Activated CD4-positive, alpha-beta T cell treated with anti-CD3 and anti-CD28 coated beads, Interleukin-2, amount 10 ng/mL, durations not matched to agents 7 days and 5 days (primary cell): ENCODE data around the gene CCL16. TPM values are rescaled to one million over a fixed set of nuclear protein-coding genes. Genes with fewer than 3 reads are reported as not detected.
"Not testable (repeated sequence)": the region's sequence is repeated elsewhere in the genome, so short reads cannot be mapped to it uniquely, and the experiment has no call there.

ENCODE experiments used
- CTCF ChIA-PET: fragments of 350-600 bp; sonication (Branson Sonifier 250); formaldehyde crosslinking; loops from one replicate; lab custom pipeline; 2021; ENCODE audit warnings: antibody characterized with exemption; lab: Charles Lee
- POLR2A ChIA-PET: fragments of 350-600 bp; sonication (Branson Sonifier 250); formaldehyde crosslinking; loops from one replicate; lab custom pipeline; 2021; ENCODE audit warnings: antibody characterized with exemption; lab: Charles Lee
- DNase-seq: peaks from one replicate; pipeline ENCODE4 v3.0.0-alpha.2; 2020
- H3K27ac Mint-ChIP-seq: one replicate; pipeline ENCODE4 v1.8.0; 2021; ENCODE audit warnings: mild to moderate bottlenecking, moderate library complexity, mixed read lengths
- H3K27me3 Mint-ChIP-seq: one replicate; pipeline ENCODE4 v1.8.0; 2021; ENCODE audit warnings: mixed read lengths
- H3K36me3 Mint-ChIP-seq: one replicate; pipeline ENCODE4 v1.8.0; 2021; ENCODE audit warnings: low read depth, mixed read lengths
- H3K4me1 Mint-ChIP-seq: one replicate; pipeline ENCODE4 v1.8.0; 2021; ENCODE audit warnings: mixed read lengths
- H3K4me3 Mint-ChIP-seq: one replicate; pipeline ENCODE4 v1.8.0; 2021; ENCODE audit warnings: mild to moderate bottlenecking, moderate library complexity, mixed read lengths
- H3K9me3 Mint-ChIP-seq: one replicate; pipeline ENCODE4 v1.8.0; 2021; ENCODE audit warnings: mixed read lengths
- total RNA-seq, 2 experiments: library from RNA; stranded (reverse); gene quantifications; one replicate each; pipeline ENCODE4 v1.2.3, GENCODE V29; 2021

The CCL16 gene
- not detected for total RNA-seq

GRCh38 chr17:35981246-35981645 lies at the start of gene CCL16:
CCL16 (minus strand) TSS chr17:35981497; CDS start chr17:35981420, 77 bp downstream.
- H3K36me3 Mint-ChIP-seq: no peaks in the 10 kb centered on the region
- H3K27me3 Mint-ChIP-seq: peaks cover 7% of the 10 kb centered on the region
- ChIA-PET POLR2A (no interaction called here), CTCF (interaction anchor here (0.6 to 1.4 kb wide), 2 partner anchors 91 to 218 kb away, joined by 3 to 4 read pairs; no protein-coding TSS in a partner anchor)
- H3K9me3 Mint-ChIP-seq: no peaks in the 10 kb centered on the region
- no peaks in the 10 kb centered on the region for H3K4me1 Mint-ChIP-seq
- H3K4me3 Mint-ChIP-seq: no peak within 1 kb of the TSS
- no peak for DNase-seq
- H3K27ac Mint-ChIP-seq: no peak within 1 kb of the TSS

GRCh38 chr17:36030956-36031355 lies 49.7 kb upstream of the CCL16 start:
- H3K36me3 Mint-ChIP-seq: no peaks in the 10 kb centered on the region
- no peak overlapping the region for H3K27ac Mint-ChIP-seq
- no peaks in the 10 kb centered on the region for H3K9me3 Mint-ChIP-seq
- ChIA-PET CTCF (no interaction called here), POLR2A (no interaction called here)
- no peaks in the 10 kb centered on the region for H3K4me1 Mint-ChIP-seq
- H3K4me3 Mint-ChIP-seq: no peak overlapping the region
- peaks cover 34% of the 10 kb centered on the region for H3K27me3 Mint-ChIP-seq
- DNase-seq: no peak

GRCh38 chr17:36027761-36028160 lies 46.5 kb upstream of the CCL16 start:
- Mint-ChIP-seq H3K9me3 (no peaks in the 10 kb centered on the region), H3K27ac (no peak overlapping the region), H3K36me3 (no peaks in the 10 kb centered on the region), H3K27me3 (peaks cover 20% of the 10 kb centered on the region), H3K4me3 (no peak overlapping the region), H3K4me1 (no peaks in the 10 kb centered on the region)
- DNase-seq: no peak
- ChIA-PET CTCF (interaction anchor here (0.7 kb wide), 1 partner anchor 23 kb away, joined by 3 read pairs; no protein-coding TSS in a partner anchor), POLR2A (no interaction called here)

GRCh38 chr17:36024106-36024869 lies 43.0 kb upstream of the CCL16 start:
- Mint-ChIP-seq H3K27ac (no peak overlapping the region), H3K4me1 (no peaks in the 10 kb centered on the region), H3K9me3 (no peaks in the 10 kb centered on the region), H3K4me3 (no peak overlapping the region), H3K27me3 (peaks cover 35% of the 10 kb centered on the region), H3K36me3 (no peaks in the 10 kb centered on the region)
- ChIA-PET POLR2A (no interaction called here), CTCF (no interaction called here)
- no peak for DNase-seq

GRCh38 chr17:36019423-36019822 lies 38.1 kb upstream of the CCL16 start:
- H3K4me3 Mint-ChIP-seq: no peak overlapping the region
- CTCF ChIA-PET: interaction anchor here (0.5 kb wide), 1 partner anchor 178 kb away, joined by 3 read pairs; no protein-coding TSS in a partner anchor

GRCh38 chr17:36017799-36018198 lies 36.5 kb upstream of the CCL16 start, which contains the start of gene CCL23:
CCL23 (minus strand) TSS chr17:36017972; CDS start chr17:36017897, 75 bp downstream.
- no peak for DNase-seq
- no peak within 1 kb of the TSS for H3K27ac Mint-ChIP-seq
- ChIA-PET CTCF (no interaction called here), POLR2A (no interaction called here)
- no peaks in the 10 kb centered on the region for H3K36me3 Mint-ChIP-seq
- H3K9me3 Mint-ChIP-seq: no peaks in the 10 kb centered on the region
- H3K4me3 Mint-ChIP-seq: no peak within 1 kb of the TSS
- peaks cover 45% of the 10 kb centered on the region for H3K27me3 Mint-ChIP-seq
- no peaks in the 10 kb centered on the region for H3K4me1 Mint-ChIP-seq

More at GRCh38 chr17:36019423-36019822, 38.1 kb upstream of the CCL16 start:
- Mint-ChIP-seq H3K9me3 (no peaks in the 10 kb centered on the region), H3K36me3 (no peaks in the 10 kb centered on the region), H3K4me1 (no peaks in the 10 kb centered on the region), H3K27me3 (peaks cover 45% of the 10 kb centered on the region), H3K27ac (no peak overlapping the region)
- no peak for DNase-seq
- POLR2A ChIA-PET: no interaction called here

- DNase-seq: no peak
- H3K4me3 Mint-ChIP-seq: no peak overlapping the region
- H3K27ac Mint-ChIP-seq: no peak overlapping the region
- no peaks in the 10 kb centered on the region for H3K9me3 Mint-ChIP-seq
- H3K36me3 Mint-ChIP-seq: no peaks in the 10 kb centered on the region
- H3K27me3 Mint-ChIP-seq: peaks cover 36% of the 10 kb centered on the region
- no peaks in the 10 kb centered on the region for H3K4me1 Mint-ChIP-seq
- ChIA-PET POLR2A (no interaction called here), CTCF (no interaction called here)
Measured at GRCh38 chr17:36016555-36016954, 35.3 kb upstream of the CCL16 start.

GRCh38 chr17:36015895-36016294 lies 34.6 kb upstream of the CCL16 start:
- DNase-seq, POLR2A ChIA-PET, H3K4me3 Mint-ChIP-seq, H3K36me3 Mint-ChIP-seq, H3K4me1 Mint-ChIP-seq, CTCF ChIA-PET, H3K27ac Mint-ChIP-seq, H3K9me3 Mint-ChIP-seq: not testable (repeated sequence)
- peaks cover 33% of the 10 kb centered on the region for H3K27me3 Mint-ChIP-seq

GRCh38 chr17:36014946-36015345 lies 33.6 kb upstream of the CCL16 start:
- ChIA-PET CTCF (no interaction called here), POLR2A (no interaction called here)
- Mint-ChIP-seq H3K36me3 (no peaks in the 10 kb centered on the region), H3K4me3 (no peak overlapping the region), H3K27me3 (peaks cover 23% of the 10 kb centered on the region), H3K4me1 (no peaks in the 10 kb centered on the region), H3K9me3 (no peaks in the 10 kb centered on the region), H3K27ac (no peak overlapping the region)
- DNase-seq: no peak

- H3K4me1 Mint-ChIP-seq: no peaks in the 10 kb centered on the region
- H3K27me3 Mint-ChIP-seq: peaks cover 6% of the 10 kb centered on the region
- ChIA-PET CTCF (no interaction called here), POLR2A (interaction anchor here (0.6 kb wide), 1 partner anchor 659 kb away, joined by 3 read pairs; no protein-coding TSS in a partner anchor)
- no peak overlapping the region for H3K27ac Mint-ChIP-seq
- no peak overlapping the region for H3K4me3 Mint-ChIP-seq
- no peaks in the 10 kb centered on the region for H3K9me3 Mint-ChIP-seq
- H3K36me3 Mint-ChIP-seq: no peaks in the 10 kb centered on the region
- DNase-seq: no peak
Measured at GRCh38 chr17:36011201-36011600, 29.9 kb upstream of the CCL16 start.

- H3K4me3 Mint-ChIP-seq: no peak overlapping the region
Measured at GRCh38 chr17:36008998-36009665, 27.8 kb upstream of the CCL16 start.

GRCh38 chr17:36004594-36005108 lies 23.4 kb upstream of the CCL16 start:
- ChIA-PET POLR2A (no interaction called here), CTCF (interaction anchor here (0.6 to 1.4 kb wide), 4 partner anchors 15 to 787 kb away, joined by 3 to 4 read pairs (median 4); no protein-coding TSS in a partner anchor)
- no peaks in the 10 kb centered on the region for H3K9me3 Mint-ChIP-seq
- no peak overlapping the region for H3K27ac Mint-ChIP-seq
- H3K36me3 Mint-ChIP-seq: no peaks in the 10 kb centered on the region
- peaks cover 7% of the 10 kb centered on the region for H3K4me1 Mint-ChIP-seq
- no peak overlapping the region for H3K4me3 Mint-ChIP-seq
- DNase-seq: no peak
- H3K27me3 Mint-ChIP-seq: peaks cover 2% of the 10 kb centered on the region

More at GRCh38 chr17:36008998-36009665, 27.8 kb upstream of the CCL16 start:
- no peak for DNase-seq
- no peaks in the 10 kb centered on the region for H3K9me3 Mint-ChIP-seq
- ChIA-PET CTCF (interaction anchor here (0.7 kb wide), 1 partner anchor 9 kb away, joined by 3 read pairs; no protein-coding TSS in a partner anchor), POLR2A (no interaction called here)
- H3K27me3 Mint-ChIP-seq: peaks cover 6% of the 10 kb centered on the region
- no peak overlapping the region for H3K27ac Mint-ChIP-seq
- no peaks in the 10 kb centered on the region for H3K36me3 Mint-ChIP-seq
- H3K4me1 Mint-ChIP-seq: peaks cover 7% of the 10 kb centered on the region

GRCh38 chr17:36002631-36003030 lies 21.3 kb upstream of the CCL16 start:
- Mint-ChIP-seq H3K27me3 (peaks cover 2% of the 10 kb centered on the region), H3K4me3 (no peak overlapping the region), H3K27ac (no peak overlapping the region), H3K36me3 (no peaks in the 10 kb centered on the region), H3K9me3 (no peaks in the 10 kb centered on the region), H3K4me1 (peaks cover 7% of the 10 kb centered on the region)
- ChIA-PET POLR2A (no interaction called here), CTCF (no interaction called here)
- DNase-seq: no peak
